Memory B cell (primary cell): ENCODE results near the gene MED25.

Experiments used
- ATAC-seq: fragments of 150-1000 bp; cut with Tn5 transposase; 2 replicates; pipeline ENCODE4 v1.10.0; 2021; ENCODE audit warnings: low read depth, mild to moderate bottlenecking, moderate library complexity
- DNase-seq, 2 donors: peaks; one replicate each; pipeline ENCODE4 v3.0.0; 2022; ENCODE audit warnings: low spot score in 2 of 2
- H3K27ac Mint-ChIP-seq: one replicate; pipeline ENCODE4 v1.8.0; 2022; ENCODE audit warnings: mild to moderate bottlenecking, moderate library complexity, mixed read lengths
- H3K27me3 Mint-ChIP-seq: one replicate; pipeline ENCODE4 v1.8.0; 2022; ENCODE audit warnings: mixed read lengths
- H3K36me3 Mint-ChIP-seq: one replicate; pipeline ENCODE4 v1.8.0; 2022; ENCODE audit warnings: mild to moderate bottlenecking, mixed read lengths
- H3K4me1 Mint-ChIP-seq: one replicate; pipeline ENCODE4 v1.8.0; 2022; ENCODE audit warnings: mixed read lengths
- H3K4me3 Mint-ChIP-seq: one replicate; pipeline ENCODE4 v1.8.0; 2022; ENCODE audit warnings: mild to moderate bottlenecking, moderate library complexity, mixed read lengths
- H3K9me3 Mint-ChIP-seq: one replicate; pipeline ENCODE4 v1.8.0; 2022; ENCODE audit warnings: mixed read lengths

The MED25 gene

DNA sequence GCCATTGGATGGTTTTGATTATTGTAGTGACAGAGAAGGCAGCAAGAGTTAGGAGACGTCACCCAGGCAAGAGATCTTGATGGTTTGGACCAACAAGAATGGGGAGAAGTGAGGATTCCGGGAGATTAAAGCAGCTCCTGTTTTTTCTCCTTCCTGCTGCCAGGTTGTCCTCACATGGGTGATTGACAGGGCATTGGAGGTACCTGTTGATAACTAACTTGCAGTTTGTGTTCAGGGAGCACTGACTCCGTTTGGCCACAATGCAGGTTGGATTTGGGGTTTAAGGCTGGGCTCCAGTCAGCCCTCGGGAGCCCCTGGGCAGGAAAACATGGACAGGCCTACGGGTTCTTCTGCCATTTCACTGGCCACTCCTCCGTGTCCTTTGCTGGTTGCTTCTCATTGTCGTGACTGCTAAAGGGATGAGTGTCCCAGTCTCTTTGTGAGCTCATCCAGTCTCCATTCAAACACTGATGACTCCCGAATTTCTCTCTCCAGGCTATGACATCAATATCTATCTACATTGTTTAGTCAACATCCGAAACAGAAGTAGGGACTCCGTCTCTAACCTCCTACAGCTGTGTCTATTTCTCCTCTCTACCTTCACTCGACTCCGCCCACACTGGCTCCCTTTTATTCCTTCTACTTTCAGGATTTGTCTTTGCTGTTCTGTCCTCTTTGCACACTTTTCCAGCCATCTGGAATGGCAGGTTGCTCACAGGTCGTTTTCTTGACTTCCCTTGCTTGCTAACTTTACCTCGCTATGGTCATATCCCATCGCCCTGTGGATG is 31.5 kb downstream of the MED25 start:
- Mint-ChIP-seq H3K4me3 (peak overlapping the region; percentile 90), H3K27ac (peak overlapping the region; percentile 97), H3K27me3 (no peaks in the 10 kb centered on the region), H3K4me1 (peaks cover 25% of the 10 kb centered on the region), H3K36me3 (peaks cover 3% of the 10 kb centered on the region), H3K9me3 (peaks cover 6% of the 10 kb centered on the region)
- ATAC-seq, result no peak
- no peak for DNase-seq

DNA sequence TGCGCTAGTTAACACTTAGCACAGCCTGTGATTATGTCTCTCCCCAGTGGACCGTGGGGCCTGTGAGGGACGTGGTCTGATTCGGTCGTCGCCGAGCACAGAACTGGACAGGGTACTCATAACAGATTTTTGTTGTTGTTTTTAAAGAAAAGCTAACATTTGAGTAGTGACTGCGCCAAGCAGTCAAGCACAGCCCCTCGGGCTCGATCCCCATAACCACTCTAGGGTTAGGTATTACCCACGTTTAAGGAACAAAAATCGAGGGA is 32.1 kb downstream of the MED25 start:
- H3K4me1 Mint-ChIP-seq, result peaks cover 25% of the 10 kb centered on the region
- H3K36me3 Mint-ChIP-seq, result peaks cover 3% of the 10 kb centered on the region
- ATAC-seq (no peak), DNase-seq (no peak)
- H3K4me3 Mint-ChIP-seq, result peak overlapping the region; percentile 90
- H3K27me3 Mint-ChIP-seq, result no peaks in the 10 kb centered on the region
- H3K27ac Mint-ChIP-seq, result peak overlapping the region; percentile 97
- peaks cover 6% of the 10 kb centered on the region for H3K9me3 Mint-ChIP-seq

DNA sequence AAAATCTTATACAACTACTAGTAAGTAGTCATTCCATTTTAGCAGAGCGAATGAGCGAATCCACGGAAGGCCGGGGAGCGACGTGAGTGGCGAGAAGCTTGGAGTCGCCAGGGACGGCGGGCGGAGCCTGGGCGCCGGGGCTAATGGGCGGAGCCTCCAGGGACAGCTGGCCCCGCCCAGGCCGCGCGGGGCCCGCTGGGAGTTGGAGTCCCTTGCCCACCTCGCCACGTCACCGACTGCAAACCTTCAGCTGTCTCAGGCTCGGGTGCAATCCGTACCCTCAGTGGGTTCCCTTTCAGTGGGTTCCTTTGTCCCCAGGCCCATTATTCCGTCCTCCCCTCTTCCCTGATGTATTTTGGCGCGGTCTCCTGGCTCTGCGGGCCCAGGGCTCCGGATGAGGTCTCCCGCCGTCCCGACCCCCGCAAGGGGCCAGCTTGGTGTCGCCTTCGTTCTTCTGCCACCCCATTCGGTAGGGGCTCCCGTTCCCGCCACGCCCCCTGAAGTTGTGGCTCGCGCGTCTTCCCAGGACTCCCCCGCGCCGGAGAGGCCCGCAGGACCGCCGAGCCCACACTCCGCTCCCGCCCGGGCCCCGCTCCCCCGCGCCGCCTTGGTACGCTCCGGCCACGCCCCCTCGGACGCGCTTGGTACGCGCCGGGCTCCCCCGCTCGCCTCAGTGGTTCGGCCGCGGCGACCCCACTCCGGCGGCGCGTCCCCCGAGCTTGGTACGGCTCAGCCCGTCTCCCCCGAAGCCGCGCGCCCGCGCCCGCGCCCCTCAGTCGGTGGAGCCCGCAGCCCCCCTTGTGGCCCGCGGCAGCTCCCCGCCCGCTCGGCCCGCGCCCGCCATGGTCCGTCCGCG is 32.6 kb downstream of the MED25 start, which contains the start of gene PTOV1:
Gene PTOV1, plus strand, starts transcription at position 673 of the 856 bp plus-strand sequence.
- ATAC-seq (peak; percentile 86), DNase-seq (peak; percentile 91 to 98)
- no peaks in the 10 kb centered on the region for H3K27me3 Mint-ChIP-seq
- H3K4me1 Mint-ChIP-seq, result peaks cover 25% of the 10 kb centered on the region
- H3K36me3 Mint-ChIP-seq, result peaks cover 3% of the 10 kb centered on the region
- peak within 1 kb of the TSS; percentile 90 for H3K4me3 Mint-ChIP-seq
- peak within 1 kb of the TSS; percentile 97 for H3K27ac Mint-ChIP-seq
- H3K9me3 Mint-ChIP-seq, result peaks cover 6% of the 10 kb centered on the region

- ATAC-seq (peak; percentile 14), DNase-seq (no peak)
- peaks cover 6% of the 10 kb centered on the region for H3K9me3 Mint-ChIP-seq
- H3K27me3 Mint-ChIP-seq, result no peaks in the 10 kb centered on the region
- H3K36me3 Mint-ChIP-seq, result peaks cover 4% of the 10 kb centered on the region
- H3K27ac Mint-ChIP-seq, result peak overlapping the region; percentile 97
- H3K4me1 Mint-ChIP-seq, result peaks cover 25% of the 10 kb centered on the region
- peak overlapping the region; percentile 81 for H3K4me3 Mint-ChIP-seq
Observed at GRCh38 chr19:49851456-49852259, 33.6 kb downstream of the MED25 start.

GRCh38 chr19:49852631-49853126 is 34.6 kb downstream of the MED25 start:
- no peak for DNase-seq
- Mint-ChIP-seq H3K4me1 (peaks cover 25% of the 10 kb centered on the region), H3K4me3 (peak overlapping the region; percentile 81), H3K36me3 (peaks cover 4% of the 10 kb centered on the region), H3K27ac (no peak overlapping the region), H3K27me3 (no peaks in the 10 kb centered on the region), H3K9me3 (peaks cover 6% of the 10 kb centered on the region)
- ATAC-seq, result no peak

DNA sequence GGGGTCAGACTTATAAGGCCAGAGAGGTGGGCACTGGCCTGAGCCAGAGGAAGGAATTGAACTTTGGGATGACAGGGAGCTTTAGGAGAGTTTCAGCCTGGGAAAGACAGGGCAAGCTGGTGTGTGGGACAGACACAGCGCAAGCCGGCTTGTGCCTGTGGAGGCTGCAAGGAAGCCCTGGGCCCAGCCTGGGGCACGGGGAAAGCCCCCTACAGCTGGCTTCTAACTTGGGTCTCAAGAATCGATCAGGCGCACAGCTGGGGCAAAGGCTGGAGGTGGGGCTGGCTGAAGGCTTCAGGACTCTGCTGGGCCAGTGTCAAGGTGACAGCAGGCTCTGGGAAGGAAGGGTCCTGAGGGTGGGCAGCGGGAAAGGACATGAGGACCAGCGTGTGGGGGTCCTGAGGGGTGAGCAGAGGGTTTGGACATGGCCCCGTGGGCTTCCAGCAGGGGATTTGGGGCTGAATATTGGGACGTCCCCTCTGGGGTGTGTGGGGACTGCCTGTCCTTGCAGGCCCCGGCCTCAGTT is 35.8 kb downstream of the MED25 start:
- Mint-ChIP-seq H3K27ac (peak overlapping the region; percentile 62), H3K27me3 (no peaks in the 10 kb centered on the region), H3K36me3 (peaks cover 4% of the 10 kb centered on the region), H3K4me3 (no peak overlapping the region), H3K4me1 (peaks cover 21% of the 10 kb centered on the region), H3K9me3 (peaks cover 4% of the 10 kb centered on the region)
- no peak for ATAC-seq
- no peak for DNase-seq

- H3K9me3 Mint-ChIP-seq, result no peaks in the 10 kb centered on the region
- ATAC-seq (no peak), DNase-seq (no peak)
- no peak overlapping the region for H3K27ac Mint-ChIP-seq
- no peaks in the 10 kb centered on the region for H3K27me3 Mint-ChIP-seq
- H3K4me3 Mint-ChIP-seq, result no peak overlapping the region
- peaks cover 18% of the 10 kb centered on the region for H3K4me1 Mint-ChIP-seq
- H3K36me3 Mint-ChIP-seq, result peaks cover 1% of the 10 kb centered on the region
Observed at GRCh38 chr19:49854378-49855263, 36.5 kb downstream of the MED25 start.

GRCh38 chr19:49855277-49855675 is 37.2 kb downstream of the MED25 start:
- no peak overlapping the region for H3K4me3 Mint-ChIP-seq

GRCh38 chr19:49855676-49856573 is 37.8 kb downstream of the MED25 start:
- peaks cover 2% of the 10 kb centered on the region for H3K36me3 Mint-ChIP-seq
- no peak overlapping the region for H3K4me3 Mint-ChIP-seq
- DNase-seq, result no peak
- peaks cover 11% of the 10 kb centered on the region for H3K4me1 Mint-ChIP-seq
- peak overlapping the region; percentile 45 for H3K27ac Mint-ChIP-seq
- no peak for ATAC-seq
- H3K27me3 Mint-ChIP-seq, result no peaks in the 10 kb centered on the region
- H3K9me3 Mint-ChIP-seq, result no peaks in the 10 kb centered on the region

More at GRCh38 chr19:49855277-49855675, 37.2 kb downstream of the MED25 start:
- H3K27me3 Mint-ChIP-seq, result no peaks in the 10 kb centered on the region
- no peaks in the 10 kb centered on the region for H3K9me3 Mint-ChIP-seq
- DNase-seq (no peak), ATAC-seq (no peak)
- peak overlapping the region; percentile 45 for H3K27ac Mint-ChIP-seq
- H3K36me3 Mint-ChIP-seq, result peaks cover 1% of the 10 kb centered on the region
- H3K4me1 Mint-ChIP-seq, result peaks cover 12% of the 10 kb centered on the region

DNA sequence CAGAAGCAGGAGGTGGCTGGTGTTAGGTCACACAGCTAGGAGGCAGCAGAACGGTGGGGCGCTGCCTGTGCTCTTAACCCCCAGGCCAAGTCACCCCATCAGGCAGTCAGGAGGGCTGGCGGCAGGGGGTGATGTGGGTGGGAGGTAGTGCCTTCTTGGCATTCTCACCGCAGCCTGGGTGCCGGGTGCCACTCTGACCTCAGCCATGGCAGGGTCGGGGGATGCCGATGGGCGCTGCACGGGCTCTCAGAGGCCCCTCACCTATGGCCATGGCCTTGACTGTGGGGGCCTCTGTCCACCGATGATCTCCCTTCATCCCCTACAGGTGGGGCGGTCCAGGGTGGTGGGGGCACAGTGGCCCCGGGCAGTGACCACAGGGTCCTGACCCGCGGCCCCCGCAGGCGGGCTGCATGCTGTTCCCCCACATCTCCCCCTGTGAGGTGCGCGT is 38.5 kb downstream of the MED25 start:
- peaks cover 11% of the 10 kb centered on the region for H3K4me1 Mint-ChIP-seq
- peaks cover 5% of the 10 kb centered on the region for H3K36me3 Mint-ChIP-seq
- no peak for ATAC-seq
- H3K4me3 Mint-ChIP-seq, result no peak overlapping the region
- DNase-seq, result no peak
- H3K27ac Mint-ChIP-seq, result peak overlapping the region; percentile 45
- no peaks in the 10 kb centered on the region for H3K9me3 Mint-ChIP-seq
- no peaks in the 10 kb centered on the region for H3K27me3 Mint-ChIP-seq

DNA sequence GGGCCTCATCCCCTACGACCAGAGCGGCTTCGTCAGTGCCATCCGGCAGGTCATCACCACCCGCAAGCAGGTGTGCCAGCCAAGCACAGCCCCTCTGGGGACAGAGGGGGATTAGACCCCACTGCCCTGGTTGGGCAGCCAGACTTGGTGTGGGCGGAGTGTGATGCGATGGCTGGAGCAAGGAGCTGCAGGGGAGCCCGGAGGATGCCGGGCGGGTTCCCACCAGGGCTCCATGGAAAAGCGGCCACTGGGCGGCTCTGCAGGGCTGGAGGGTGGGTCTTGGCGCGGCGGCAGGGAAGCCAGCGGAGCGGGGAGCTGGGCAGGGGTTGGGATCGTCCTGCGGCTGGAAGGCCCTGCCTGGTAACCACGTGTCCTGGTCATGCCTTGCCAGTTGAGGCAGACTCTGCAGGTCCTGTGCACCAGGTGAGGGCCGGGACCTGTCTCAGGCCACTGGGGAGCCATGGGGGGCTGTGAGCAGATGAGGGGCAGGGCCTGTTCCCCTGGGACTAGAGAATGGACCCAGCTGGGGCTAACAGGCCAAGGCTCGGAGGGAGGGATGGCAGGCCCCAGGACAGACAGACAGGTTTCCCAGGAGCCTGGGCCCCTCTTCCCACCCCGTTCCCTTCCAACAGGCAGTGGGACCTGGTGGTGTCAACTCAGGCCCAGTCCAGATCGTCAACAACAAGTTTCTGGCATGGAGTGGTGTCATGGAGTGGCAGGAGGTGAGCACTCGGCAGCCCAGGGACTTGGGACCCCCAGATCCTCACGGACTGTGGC is 39.2 kb downstream of the MED25 start:
- Mint-ChIP-seq H3K27me3 (no peaks in the 10 kb centered on the region), H3K36me3 (peaks cover 6% of the 10 kb centered on the region), H3K9me3 (no peaks in the 10 kb centered on the region), H3K27ac (no peak overlapping the region), H3K4me1 (peaks cover 9% of the 10 kb centered on the region), H3K4me3 (no peak overlapping the region)
- ATAC-seq, result no peak
- DNase-seq, result no peak

GRCh38 chr19:49857838-49858087 is 39.7 kb downstream of the MED25 start:
- no peak overlapping the region for H3K27ac Mint-ChIP-seq
- ATAC-seq, result no peak
- no peak for DNase-seq
- H3K9me3 Mint-ChIP-seq, result no peaks in the 10 kb centered on the region
- H3K4me3 Mint-ChIP-seq, result no peak overlapping the region
- no peaks in the 10 kb centered on the region for H3K27me3 Mint-ChIP-seq
- H3K36me3 Mint-ChIP-seq, result peaks cover 6% of the 10 kb centered on the region
- H3K4me1 Mint-ChIP-seq, result peaks cover 3% of the 10 kb centered on the region
